HG02943 (cell line): ENCODE data around the gene KRTAP10-1.

Source experiments
- ATAC-seq: cut with Tn5 transposase; IDR thresholded peaks from one replicate; pipeline ENCODE4 v1.9.1; 2021; ENCODE audit warnings: mild to moderate bottlenecking, low read depth, moderate library complexity; ENCODE audit not compliant: unreplicated experiment

The KRTAP10-1 gene

DNA sequence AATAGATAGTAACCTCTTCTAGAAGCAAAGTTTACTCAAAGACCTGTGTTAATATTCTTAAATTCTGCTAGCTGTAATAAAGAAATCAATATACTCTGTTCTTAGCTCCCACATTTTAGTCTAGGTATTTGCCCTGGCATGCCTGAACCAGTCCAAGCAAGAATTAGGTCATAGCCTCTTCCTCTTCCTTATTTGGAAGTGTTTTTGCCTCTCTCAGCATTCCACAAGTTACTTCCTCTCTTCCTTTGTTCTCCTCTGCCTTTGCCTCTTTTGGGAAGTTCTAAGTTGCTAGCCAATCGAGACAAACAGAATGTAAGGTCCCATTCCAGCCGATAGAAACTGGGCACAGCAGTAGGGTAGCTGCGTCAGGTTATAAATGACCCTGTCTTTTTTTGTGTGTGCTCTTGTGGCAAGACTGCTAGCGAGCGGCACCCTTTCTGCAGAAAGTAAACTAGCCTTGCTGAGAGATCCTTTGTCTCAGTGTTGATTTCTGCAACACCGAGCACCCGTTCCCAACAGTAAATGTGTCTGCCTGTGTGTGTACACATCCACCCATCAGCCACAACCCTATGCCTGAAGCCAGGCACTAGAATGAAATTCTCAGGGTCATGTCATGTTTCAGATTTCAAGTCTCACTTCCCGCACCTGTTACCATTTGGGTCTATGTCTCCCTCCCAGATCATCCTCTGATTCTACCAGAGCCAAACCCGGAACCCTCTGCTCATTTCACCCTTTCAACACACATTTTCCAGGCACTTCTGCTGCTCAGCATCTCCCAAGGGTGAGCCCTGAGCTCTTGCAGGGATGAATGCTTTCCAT is 47.2 kb downstream of the KRTAP10-1 start:
- ATAC-seq, result no peak

DNA sequence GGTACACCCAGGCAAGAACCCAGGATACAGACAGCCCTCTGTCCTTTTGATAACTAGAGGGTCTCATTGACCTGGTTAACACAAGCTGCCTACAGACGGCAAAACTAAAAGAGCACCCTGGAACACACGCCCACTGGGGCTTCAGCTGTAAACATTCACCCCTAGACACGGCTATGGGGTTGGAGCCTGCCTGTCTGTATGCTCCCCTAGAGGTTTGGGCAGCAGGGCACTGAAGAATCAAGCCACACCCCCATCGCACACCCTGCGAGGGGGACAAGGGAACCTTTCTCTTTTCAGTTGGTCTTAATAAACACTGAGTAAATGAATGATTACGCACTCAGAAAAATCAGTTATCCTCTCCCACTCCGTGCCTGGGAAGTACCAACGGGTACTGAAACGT is 49.2 kb downstream of the KRTAP10-1 start:
- no peak for ATAC-seq

DNA sequence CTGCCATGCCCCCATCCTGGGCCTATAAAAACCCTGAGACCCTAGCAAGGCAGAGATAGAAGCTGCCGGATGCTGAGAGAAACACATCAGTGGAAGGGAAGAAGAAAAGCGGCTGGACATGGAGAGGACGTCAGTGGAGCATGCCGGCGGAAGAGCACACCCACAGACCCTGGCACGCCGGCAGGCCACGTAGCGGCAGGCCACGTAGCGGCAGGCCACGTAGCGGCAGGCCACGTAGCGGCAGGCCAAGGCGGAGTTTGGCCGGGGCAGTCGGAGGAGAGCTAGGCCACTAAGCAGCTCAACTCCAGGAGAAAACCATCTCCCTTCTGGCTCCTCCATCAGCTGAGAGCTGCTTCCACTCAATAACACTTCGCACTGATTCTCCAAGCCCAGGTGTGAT is 49.6 kb downstream of the KRTAP10-1 start:
- ATAC-seq, result no peak

DNA sequence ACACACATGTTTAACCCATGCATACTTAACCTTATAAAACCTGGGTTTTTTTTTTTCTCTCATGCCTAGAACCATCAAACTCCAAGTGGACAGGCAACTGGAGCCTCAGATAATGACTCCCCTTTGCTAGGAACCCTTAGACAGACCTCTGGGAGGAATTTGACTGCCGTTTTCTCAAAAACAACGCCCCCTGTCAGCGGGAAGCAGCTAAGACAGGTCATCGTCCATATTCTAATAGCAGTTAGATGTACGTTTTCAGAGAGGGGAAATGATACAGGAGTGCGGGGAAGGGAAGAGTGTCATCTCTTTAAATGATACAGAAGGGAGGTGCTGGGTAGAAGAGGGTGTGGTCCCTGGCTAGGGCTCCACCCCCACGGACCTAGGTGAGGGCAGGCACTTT is 50.0 kb downstream of the KRTAP10-1 start:
- ATAC-seq, result no peak
